ENCODE data around the gene NF2. TPM values are rescaled to one million over a fixed set of nuclear protein-coding genes. Genes with fewer than 3 reads are reported as not detected.

NF2 gene
- total RNA-seq, 4 donors from 2014 or later: 17.7 to 52.9 (median 33.8) TPM

GRCh38 chr22:29630987-29631386 is 27.6 kb downstream of the NF2 start:
- TF ChIP-seq, protein P1, sequence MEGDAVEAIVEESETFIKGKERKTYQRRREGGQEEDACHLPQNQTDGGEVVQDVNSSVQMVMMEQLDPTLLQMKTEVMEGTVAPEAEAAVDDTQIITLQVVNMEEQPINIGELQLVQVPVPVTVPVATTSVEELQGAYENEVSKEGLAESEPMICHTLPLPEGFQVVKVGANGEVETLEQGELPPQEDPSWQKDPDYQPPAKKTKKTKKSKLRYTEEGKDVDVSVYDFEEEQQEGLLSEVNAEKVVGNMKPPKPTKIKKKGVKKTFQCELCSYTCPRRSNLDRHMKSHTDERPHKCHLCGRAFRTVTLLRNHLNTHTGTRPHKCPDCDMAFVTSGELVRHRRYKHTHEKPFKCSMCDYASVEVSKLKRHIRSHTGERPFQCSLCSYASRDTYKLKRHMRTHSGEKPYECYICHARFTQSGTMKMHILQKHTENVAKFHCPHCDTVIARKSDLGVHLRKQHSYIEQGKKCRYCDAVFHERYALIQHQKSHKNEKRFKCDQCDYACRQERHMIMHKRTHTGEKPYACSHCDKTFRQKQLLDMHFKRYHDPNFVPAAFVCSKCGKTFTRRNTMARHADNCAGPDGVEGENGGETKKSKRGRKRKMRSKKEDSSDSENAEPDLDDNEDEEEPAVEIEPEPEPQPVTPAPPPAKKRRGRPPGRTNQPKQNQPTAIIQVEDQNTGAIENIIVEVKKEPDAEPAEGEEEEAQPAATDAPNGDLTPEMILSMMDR (IDR thresholded peaks at IDR 0.05): no peak
- no peak for TF ChIP-seq POLR2A (IDR thresholded peaks at IDR 0.05)
- Histone ChIP-seq H3K27me3 (no peaks in the 10 kb centered on the region), H3K36me3 (no peaks in the 10 kb centered on the region), H3K27ac (no peak overlapping the region), H3K9me3 (no peaks in the 10 kb centered on the region), H3K4me3 (no peak overlapping the region), H3K4me1 (no peaks in the 10 kb centered on the region)
- no peak for DNase-seq
- intact Hi-C loops (cut with DNase I; ENCODE audit: low total_unique reads): no loop called here

- Histone ChIP-seq H3K9me3 (no peaks in the 10 kb centered on the region), H3K4me1 (no peaks in the 10 kb centered on the region), H3K36me3 (no peaks in the 10 kb centered on the region), H3K4me3 (no peak overlapping the region), H3K27me3 (no peaks in the 10 kb centered on the region), H3K27ac (no peak overlapping the region)
- intact Hi-C loops (cut with DNase I; ENCODE audit: low total_unique reads): no loop called here
- DNase-seq: no peak
- TF ChIP-seq POLR2A (IDR thresholded peaks at IDR 0.05): no peak
These were observed 28.3 kb downstream of the NF2 start for GRCh38 chr22:29631725-29632124.

DNA sequence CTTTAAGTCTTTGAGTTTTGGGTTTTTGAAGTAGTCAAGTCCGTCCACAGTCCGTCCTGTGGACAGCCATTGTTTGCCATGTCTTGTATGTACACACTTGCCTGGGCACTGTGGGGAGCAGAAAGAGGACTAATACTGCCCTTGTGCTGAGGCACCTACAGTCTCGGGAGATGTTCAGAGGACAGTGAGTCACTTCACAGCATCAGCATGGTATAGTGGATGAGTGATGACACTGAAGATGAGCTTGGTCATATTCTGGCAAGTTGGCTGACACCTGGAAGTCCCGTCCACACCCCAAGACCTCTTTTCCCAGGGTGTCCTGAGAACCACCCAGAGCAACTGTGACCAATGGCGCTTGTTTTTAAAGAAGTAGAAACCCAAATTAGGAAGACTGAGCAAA is 29.2 kb downstream of the NF2 start:
- no peak for DNase-seq
- Histone ChIP-seq H3K27me3 (no peaks in the 10 kb centered on the region), H3K36me3 (no peaks in the 10 kb centered on the region), H3K27ac (no peak overlapping the region), H3K9me3 (no peaks in the 10 kb centered on the region), H3K4me1 (no peaks in the 10 kb centered on the region), H3K4me3 (no peak overlapping the region)
- TF ChIP-seq, protein P1 (IDR thresholded peaks at IDR 0.05): no peak
- TF ChIP-seq POLR2A (IDR thresholded peaks at IDR 0.05): no peak
- intact Hi-C loops (cut with DNase I; ENCODE audit: low total_unique reads): no loop called here

DNA sequence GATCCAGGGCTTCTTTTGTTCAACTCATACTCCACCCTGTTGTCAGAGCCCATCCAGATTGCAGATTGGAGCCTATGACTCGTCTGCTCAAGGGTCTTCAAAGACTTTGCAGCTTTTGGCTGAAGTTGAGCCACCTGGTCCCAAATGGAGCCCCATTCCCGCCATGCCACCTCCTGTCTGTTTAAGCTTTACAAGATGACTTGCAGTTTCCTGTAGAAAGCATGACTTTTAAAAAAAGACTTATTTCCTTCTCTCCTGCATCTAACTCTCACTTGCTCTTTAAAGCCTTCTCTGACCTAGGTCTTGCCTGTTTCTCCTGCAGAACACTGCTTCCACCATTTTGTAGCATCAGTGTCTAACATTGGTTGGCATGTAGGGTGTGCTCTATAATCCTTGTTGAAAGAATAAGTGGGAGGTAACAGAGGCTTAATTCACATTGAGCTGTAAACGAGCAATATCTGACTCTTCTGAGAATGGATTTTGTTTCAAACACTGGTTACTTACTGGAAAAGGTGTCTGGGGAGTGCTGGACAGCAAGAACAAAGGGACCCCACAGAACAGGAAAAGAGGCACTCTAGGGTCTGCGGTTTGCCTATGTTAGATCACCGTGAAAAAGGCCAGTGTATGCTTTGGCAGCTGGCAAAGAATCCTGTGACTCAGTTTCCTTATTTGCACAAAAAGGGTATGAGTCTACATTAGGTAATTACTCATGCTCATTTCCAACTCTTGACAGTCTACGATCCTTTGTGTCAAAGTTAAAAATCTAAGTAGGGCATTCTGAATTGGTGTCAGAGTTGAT is 30.3 kb downstream of the NF2 start:
- Histone ChIP-seq H3K36me3 (no peaks in the 10 kb centered on the region), H3K4me1 (no peaks in the 10 kb centered on the region), H3K27me3 (no peaks in the 10 kb centered on the region), H3K27ac (no peak overlapping the region), H3K9me3 (no peaks in the 10 kb centered on the region), H3K4me3 (no peak overlapping the region)
- TF ChIP-seq, protein P1 (IDR thresholded peaks at IDR 0.05): no peak
- no peak for TF ChIP-seq POLR2A (IDR thresholded peaks at IDR 0.05)
- intact Hi-C loops (cut with DNase I; ENCODE audit: low total_unique reads): no loop called here
- DNase-seq: no peak

DNA sequence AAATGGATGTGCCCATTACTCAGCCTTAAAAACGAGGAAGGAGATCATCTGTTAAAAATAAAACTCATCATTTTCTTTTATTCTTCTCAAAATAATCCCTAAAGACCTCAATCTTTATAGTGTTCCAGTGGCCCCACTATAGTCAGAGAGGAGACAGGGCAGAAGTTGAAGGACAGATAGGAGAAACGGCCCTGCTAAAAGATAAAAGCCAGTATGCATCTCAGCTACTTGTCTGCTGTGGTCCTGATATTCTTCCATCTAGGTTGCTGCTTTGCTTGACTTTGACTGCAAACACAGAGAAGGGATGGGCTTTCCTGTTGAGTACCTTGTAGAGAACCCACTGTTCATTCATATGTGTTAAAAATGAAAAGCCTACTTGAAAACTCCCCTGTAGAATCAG is 31.4 kb downstream of the NF2 start:
- no peaks in the 10 kb centered on the region for H3K27me3 ChIP-seq
- H3K27ac ChIP-seq: no peak overlapping the region
- H3K36me3 ChIP-seq: no peaks in the 10 kb centered on the region
- DNase-seq: no peak
- intact Hi-C loops (cut with DNase I; ENCODE audit: low total_unique reads): no loop called here
- no peak overlapping the region for H3K4me3 ChIP-seq
- no peaks in the 10 kb centered on the region for H3K9me3 ChIP-seq
- TF ChIP-seq, protein P1 (IDR thresholded peaks at IDR 0.05): no peak
- TF ChIP-seq POLR2A (IDR thresholded peaks at IDR 0.05): no peak
- H3K4me1 ChIP-seq: no peaks in the 10 kb centered on the region
